Transverse colon (tissue), 4 donors: ENCODE data around the gene CPSF4.

Experiments used
- EP300 ChIP-seq: sonication (generic); formaldehyde crosslinking; IDR thresholded peaks from one replicate; pipeline ENCODE4 v1.6.1; 2017; ENCODE audit warnings: antibody characterized with exemption, low read depth
- POLR2A ChIP-seq: fragments of 450-650 bp; IDR thresholded peaks from one replicate; pipeline ENCODE4 v1.6.1; 2016; ENCODE audit warnings: antibody characterized with exemption, mild to moderate bottlenecking, moderate library complexity
- POLR2AphosphoS5 ChIP-seq, 3 donors: sonication (generic); formaldehyde crosslinking; IDR thresholded peaks; one replicate each; pipeline ENCODE4 v1.6.1; 2016; ENCODE audit warnings: antibody characterized with exemption in 3 of 3
- TF ChIP-seq, protein P1 (sequence below), 5 experiments: fragments of 200-600 bp in 3 of 5; fragments of 450-650 bp in 2 of 5; sonication (generic) in 3 of 5; IDR thresholded peaks; 1 replicate in 2 of 5; 2 replicates in 3 of 5; pipeline ENCODE4 v1.5.1; 2016 to 2017; ENCODE audit warnings: antibody characterized with exemption in 5 of 5, inconsistent platforms in 3 of 5, mild to moderate bottlenecking in 2 of 5, moderate library complexity in 1 of 5

DNA sequence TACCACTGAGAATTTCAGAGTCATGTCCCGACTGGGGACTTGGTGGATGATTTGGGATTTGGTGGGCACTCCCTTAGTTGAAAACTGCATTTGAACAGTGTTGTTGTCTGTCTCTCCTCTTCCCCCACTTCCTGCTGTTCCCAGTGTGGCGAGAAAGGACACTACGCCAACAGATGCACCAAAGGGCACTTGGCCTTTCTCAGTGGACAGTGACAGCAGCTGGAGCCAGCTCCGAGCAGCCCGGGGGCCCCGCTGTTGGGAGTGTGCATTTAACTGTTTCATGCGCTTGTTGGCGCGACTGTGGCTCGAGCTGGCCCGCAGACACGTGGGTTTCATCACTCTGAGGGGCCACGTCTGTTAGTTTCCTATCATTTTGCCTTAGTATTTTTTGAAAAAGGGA, 17.5 kb downstream of the CPSF4 start:
- TF ChIP-seq, protein P1, sequence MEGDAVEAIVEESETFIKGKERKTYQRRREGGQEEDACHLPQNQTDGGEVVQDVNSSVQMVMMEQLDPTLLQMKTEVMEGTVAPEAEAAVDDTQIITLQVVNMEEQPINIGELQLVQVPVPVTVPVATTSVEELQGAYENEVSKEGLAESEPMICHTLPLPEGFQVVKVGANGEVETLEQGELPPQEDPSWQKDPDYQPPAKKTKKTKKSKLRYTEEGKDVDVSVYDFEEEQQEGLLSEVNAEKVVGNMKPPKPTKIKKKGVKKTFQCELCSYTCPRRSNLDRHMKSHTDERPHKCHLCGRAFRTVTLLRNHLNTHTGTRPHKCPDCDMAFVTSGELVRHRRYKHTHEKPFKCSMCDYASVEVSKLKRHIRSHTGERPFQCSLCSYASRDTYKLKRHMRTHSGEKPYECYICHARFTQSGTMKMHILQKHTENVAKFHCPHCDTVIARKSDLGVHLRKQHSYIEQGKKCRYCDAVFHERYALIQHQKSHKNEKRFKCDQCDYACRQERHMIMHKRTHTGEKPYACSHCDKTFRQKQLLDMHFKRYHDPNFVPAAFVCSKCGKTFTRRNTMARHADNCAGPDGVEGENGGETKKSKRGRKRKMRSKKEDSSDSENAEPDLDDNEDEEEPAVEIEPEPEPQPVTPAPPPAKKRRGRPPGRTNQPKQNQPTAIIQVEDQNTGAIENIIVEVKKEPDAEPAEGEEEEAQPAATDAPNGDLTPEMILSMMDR (IDR thresholded peaks at IDR 0.05), result no peak
- no peak for TF ChIP-seq POLR2A
- TF ChIP-seq POLR2AphosphoS5 (IDR thresholded peaks at IDR 0.05), result no peak
- no peak for TF ChIP-seq EP300
